HG03175 (cell line): ENCODE measurements around the gene TPST2.

Experiments
- ATAC-seq: cut with Tn5 transposase; IDR thresholded peaks from one replicate; pipeline ENCODE4 v1.9.1; 2021; ENCODE audit warnings: mild to moderate bottlenecking, moderate library complexity; ENCODE audit not compliant: unreplicated experiment

TPST2 gene

GRCh38 chr22:26479792-26480610 is 109.9 kb downstream of the TPST2 start:
- ATAC-seq: no peak

GRCh38 chr22:26479043-26479791 is 110.7 kb downstream of the TPST2 start:
- no peak for ATAC-seq

- ATAC-seq: no peak
Observed at GRCh38 chr22:26477341-26477731, 112.6 kb downstream of the TPST2 start.

- ATAC-seq: no peak
Observed at GRCh38 chr22:26476705-26477340, 113.1 kb downstream of the TPST2 start.

- no peak for ATAC-seq
Observed at GRCh38 chr22:26474682-26475081, 115.2 kb downstream of the TPST2 start.
